ENCODE data around the gene FSTL5. TPM values are rescaled to one million over a fixed set of nuclear protein-coding genes. Genes with fewer than 3 reads are reported as not detected.

Gene FSTL5
- total RNA-seq, 1 experiment from 2014 or later, result not detected

- H3K23ac ChIP-seq (ENCODE audit: insufficient read length, low read depth, low read length), result no peak overlapping the region
- Mint-ChIP-seq H3K27me3 (ENCODE audit: low read depth) (no peaks in the 10 kb centered on the region), H3K9me3 (peaks cover 4 to 10% of the 10 kb centered on the region in 2 experiments; a peak in 2 of 5 replicates), H3K27ac (no peak overlapping the region), H3K4me1 (no peaks in the 10 kb centered on the region), H3K36me3 (ENCODE audit: insufficient read depth in 1 of 3, low read depth in 3 of 3) (no peaks in the 10 kb centered on the region; a peak in 1 of 7 replicates), H3K4me3 (no peak overlapping the region)
- H2AK5ac ChIP-seq (ENCODE audit: insufficient read length, low read length), result no peak overlapping the region
- no peak for DNase-seq
- H2BK12ac ChIP-seq (ENCODE audit: insufficient read length, low read depth, low read length), result no peak overlapping the region
- TF ChIP-seq CTCF (conservative IDR thresholded peaks at IDR 0.05), result no peak
- no peak overlapping the region for H2AFZ ChIP-seq (ENCODE audit: low read length)
- no peak overlapping the region for H2BK15ac ChIP-seq (ENCODE audit: low read depth, low read length)
- WGBS (ENCODE audit: extremely low coverage, insufficient read length, low lambda C conversion rate), result no CpG with 5 or more reads among the region's 2 CpGs
- no peaks in the 10 kb centered on the region for H3K79me2 ChIP-seq (ENCODE audit: insufficient read depth, low read length)
- H3K4ac ChIP-seq (ENCODE audit: low read depth, low read length), result no peak overlapping the region
- no peaks in the 10 kb centered on the region for H3K27me3 ChIP-seq (ENCODE audit: insufficient read depth, low read length)
- H4K91ac ChIP-seq (ENCODE audit: insufficient read length, low read depth, low read length), result no peak overlapping the region
- no peak overlapping the region for H3K14ac ChIP-seq (ENCODE audit: insufficient read depth, low read length)
- no peak overlapping the region for H4K8ac ChIP-seq (replicated peaks; ENCODE audit: insufficient read length, low read depth, low read length)
- H4K20me1 ChIP-seq (ENCODE audit: control insufficient read depth, insufficient read depth, insufficient read length), result no peaks in the 10 kb centered on the region
- H3K23me2 ChIP-seq (ENCODE audit: insufficient read length, low read depth, low read length, poor library complexity, severe bottlenecking), result no peaks in the 10 kb centered on the region
- H2BK5ac ChIP-seq (ENCODE audit: insufficient read length, low read length), result no peak overlapping the region
- H3K56ac ChIP-seq (ENCODE audit: insufficient read length, low read depth, low read length), result no peak overlapping the region
- no peak overlapping the region for H2BK120ac ChIP-seq (ENCODE audit: low read depth, low read length, poor library complexity, severe bottlenecking)
- no peaks in the 10 kb centered on the region for H3K9me3 ChIP-seq (ENCODE audit: control insufficient read depth, low read depth, low read length)
- no peak overlapping the region for H3T11ph ChIP-seq (ENCODE audit: low read length)
- H4K5ac ChIP-seq (ENCODE audit: insufficient read length, low read depth, low read length), result no peak overlapping the region
- no peaks in the 10 kb centered on the region for H3K79me1 ChIP-seq (ENCODE audit: insufficient read depth, low read depth, low read length, poor library complexity, severe bottlenecking)
- no peaks in the 10 kb centered on the region for H3K4me1 ChIP-seq (ENCODE audit: insufficient read depth, low read length)
- H2BK20ac ChIP-seq (ENCODE audit: low read depth, low read length, poor library complexity, severe bottlenecking), result no peak overlapping the region
- no peak overlapping the region for H3K4me2 ChIP-seq (ENCODE audit: insufficient read depth, insufficient read length, low read length)
- no peak overlapping the region for H3K9ac ChIP-seq (ENCODE audit: extremely low read depth, insufficient read length, low read length)
- no peak overlapping the region for H3K27ac ChIP-seq (ENCODE audit: insufficient read length, low read depth, low read length)
- no peak overlapping the region for H3K18ac ChIP-seq (ENCODE audit: insufficient read length, low read depth, low read length)
Observed at GRCh38 chr4:161573836-161574235, 590.0 kb downstream of the FSTL5 start.

Measured in H9 (cell line).